ENCODE measurements around the gene PTPDC1.

PTPDC1 gene

DNA sequence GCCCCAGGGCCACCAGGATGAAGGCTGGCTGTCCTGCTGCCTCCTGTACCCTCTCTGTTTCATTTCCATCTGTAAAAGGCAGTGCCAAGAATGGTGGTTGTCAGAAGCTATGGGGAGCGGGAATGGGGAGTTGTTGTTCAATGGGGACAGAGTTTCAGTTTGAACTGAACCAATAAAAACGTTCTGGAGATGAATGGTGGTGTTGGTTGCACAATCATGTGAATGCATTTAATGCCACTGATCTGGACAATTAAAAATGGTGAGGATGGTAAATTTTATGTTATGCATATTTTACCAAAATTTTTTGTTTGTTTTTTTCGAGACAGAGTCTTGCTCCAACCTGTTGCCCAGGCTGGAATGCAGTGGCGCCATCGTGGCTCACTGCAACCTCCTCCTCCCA is 58.1 kb downstream of the PTPDC1 start:
- DNase-seq, result no peak

GRCh38 chr9:94144394-94144793 is 60.1 kb downstream of the PTPDC1 start:
- no peak for DNase-seq

DNA sequence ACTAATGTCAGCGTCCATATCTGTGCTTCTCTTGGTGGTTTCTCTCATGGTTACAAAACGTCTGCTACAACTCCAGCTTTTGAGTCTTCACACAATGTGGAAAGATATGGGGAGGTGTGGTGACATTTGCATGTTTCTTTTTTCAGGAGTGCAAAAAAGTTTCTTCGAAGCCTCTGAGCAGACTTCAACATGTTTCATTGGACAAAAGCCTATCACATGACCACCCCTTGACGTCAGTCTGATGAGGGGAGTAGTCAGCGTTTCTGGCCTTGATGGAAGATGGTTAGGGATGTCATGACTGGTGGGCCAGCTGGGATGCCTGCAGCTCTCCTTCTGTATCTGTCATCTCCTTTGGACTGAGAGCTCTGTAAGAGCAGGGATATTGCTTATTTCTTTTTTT is 61.4 kb downstream of the PTPDC1 start:
- DNase-seq, result no peak

DNA sequence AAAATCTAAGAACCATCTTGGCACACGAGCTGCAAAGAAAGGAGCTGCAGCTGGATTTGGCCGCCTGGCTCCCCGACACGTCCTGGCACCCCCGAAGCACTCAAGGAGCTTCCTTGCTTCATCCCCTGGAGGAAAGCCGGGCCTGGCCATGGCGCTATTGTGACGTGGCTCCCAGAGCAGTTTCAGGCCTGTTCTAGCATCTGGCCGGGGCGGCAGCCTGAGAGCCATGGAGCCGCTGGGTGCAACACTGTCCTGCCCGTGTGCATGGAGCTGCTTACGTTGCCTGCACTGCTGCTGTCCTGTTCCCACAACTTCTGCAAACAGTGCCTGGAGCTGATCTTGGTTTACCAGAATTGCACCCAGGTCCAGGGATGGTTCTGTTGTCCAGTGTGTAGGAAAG is 63.5 kb downstream of the PTPDC1 start:
- DNase-seq, result no peak

DNA sequence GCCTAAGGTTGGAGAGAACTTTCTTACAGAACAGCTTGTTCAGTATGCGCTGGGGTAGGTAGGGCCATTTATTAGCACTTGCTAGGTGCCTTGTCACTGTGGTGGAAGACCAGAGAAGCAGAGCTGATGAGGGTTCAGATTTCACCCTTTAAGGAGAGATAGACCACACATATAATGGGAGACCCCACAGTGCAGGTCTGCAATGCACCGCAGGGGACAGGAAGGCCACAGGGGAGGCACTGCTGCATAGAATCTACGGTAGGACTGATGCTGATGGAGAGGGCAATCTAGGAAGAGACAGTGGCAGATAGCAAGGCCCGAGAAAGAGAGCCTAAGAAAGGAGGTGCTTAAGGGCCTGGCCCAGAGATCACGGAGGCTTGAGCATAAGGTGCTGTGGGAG is 64.2 kb downstream of the PTPDC1 start:
- no peak for DNase-seq

- no peak for DNase-seq
Measured at GRCh38 chr9:94149696-94150095, 65.4 kb downstream of the PTPDC1 start.

DNA sequence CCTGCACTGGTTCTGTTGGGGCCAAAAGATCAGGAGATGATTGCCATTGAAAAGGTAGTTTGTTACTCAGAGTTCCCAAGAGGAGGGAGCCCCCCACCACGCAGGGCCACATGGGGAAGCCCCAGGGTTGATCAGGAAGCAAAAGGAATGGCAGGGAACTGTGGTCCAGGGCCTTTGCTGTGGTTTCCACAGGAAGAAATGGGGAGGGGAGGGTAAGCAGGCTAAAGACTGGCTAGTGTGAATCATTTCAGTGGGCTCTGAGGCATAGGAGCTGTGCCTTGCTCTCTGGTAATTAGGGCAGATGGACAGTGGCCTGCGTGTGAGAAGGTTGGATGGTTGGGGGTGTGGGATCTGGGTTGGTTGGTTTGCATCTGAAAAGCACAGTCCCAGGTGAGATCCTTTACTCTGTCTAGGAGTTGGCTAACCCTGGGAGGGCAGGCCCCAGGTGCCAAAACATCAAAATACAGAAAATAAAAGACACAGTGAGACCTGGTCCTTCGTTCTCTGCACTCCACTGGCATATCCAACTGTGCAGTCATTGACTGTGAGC is 66.1 kb downstream of the PTPDC1 start:
- no peak for DNase-seq

DNA sequence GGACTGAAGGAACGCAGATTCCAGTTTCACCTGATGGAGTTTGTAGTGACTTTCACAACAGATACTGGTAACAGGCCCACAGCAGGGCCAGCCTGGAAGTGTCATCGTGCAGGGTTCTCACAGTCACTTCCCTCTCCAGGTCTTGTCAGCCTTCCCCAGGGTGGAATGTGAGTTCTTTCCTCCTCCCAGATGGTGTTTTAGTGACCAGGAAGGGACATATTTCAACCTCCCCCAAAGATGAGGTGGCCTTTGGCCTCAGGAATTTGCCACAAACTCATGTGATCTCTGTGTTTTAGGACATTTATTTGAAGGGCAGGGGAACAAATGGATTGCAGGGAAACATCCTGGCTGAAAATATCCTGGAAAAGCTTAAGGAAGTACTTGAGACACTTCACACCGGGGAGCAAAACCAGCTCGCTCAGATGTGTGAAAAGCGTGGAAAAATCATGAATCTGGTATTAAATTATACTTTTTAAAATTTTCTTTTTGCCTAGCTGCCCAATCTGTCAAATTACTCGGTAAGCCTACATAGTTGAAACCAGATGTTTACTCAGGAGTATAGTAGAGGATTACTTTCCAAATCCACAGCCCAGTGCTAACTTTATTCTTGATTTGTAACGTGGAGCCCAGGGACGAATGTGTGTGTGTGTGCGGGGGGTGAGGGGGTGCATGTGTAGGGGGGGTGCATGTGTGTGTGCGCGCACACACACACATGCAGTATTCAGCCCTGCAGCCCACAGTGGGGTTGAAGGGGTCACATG is 66.8 kb downstream of the PTPDC1 start:
- no peak for DNase-seq

- no peak for DNase-seq
Measured at GRCh38 chr9:94153905-94154304, 69.6 kb downstream of the PTPDC1 start.

DNA sequence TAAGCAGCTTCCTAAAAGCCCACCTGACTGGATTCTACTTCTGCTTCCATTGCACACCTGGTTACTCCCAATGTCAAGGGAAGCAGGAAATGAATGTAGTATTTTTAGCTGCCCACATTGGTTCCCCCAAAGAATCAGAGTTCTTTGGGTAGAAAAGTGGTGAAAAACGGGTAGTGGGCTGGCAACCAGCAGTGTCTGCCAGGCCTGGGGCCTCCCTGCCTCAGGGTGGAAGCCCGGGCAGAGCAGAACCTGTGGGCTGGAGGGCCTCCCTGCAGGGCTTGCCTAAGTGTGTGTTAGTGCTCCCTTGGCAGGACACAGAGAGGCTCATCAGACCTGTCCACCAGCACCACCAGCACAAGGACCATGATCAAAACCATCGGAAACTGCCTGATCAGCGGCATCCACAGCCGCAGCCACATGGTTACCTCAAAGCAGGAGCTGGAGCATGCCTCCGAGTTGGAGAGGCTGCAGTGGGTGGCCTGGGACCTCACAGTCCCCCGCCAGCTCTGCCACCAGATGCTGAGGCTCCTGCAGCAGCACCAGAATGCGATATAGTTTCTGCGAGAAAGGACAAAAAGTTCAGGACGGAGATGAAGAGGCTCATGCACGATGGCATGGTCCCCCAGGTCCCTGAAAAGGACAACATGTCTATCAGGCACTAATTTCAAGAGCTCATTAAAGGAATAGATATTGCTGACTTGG is 72.2 kb downstream of the PTPDC1 start:
- no peak for DNase-seq

DNA sequence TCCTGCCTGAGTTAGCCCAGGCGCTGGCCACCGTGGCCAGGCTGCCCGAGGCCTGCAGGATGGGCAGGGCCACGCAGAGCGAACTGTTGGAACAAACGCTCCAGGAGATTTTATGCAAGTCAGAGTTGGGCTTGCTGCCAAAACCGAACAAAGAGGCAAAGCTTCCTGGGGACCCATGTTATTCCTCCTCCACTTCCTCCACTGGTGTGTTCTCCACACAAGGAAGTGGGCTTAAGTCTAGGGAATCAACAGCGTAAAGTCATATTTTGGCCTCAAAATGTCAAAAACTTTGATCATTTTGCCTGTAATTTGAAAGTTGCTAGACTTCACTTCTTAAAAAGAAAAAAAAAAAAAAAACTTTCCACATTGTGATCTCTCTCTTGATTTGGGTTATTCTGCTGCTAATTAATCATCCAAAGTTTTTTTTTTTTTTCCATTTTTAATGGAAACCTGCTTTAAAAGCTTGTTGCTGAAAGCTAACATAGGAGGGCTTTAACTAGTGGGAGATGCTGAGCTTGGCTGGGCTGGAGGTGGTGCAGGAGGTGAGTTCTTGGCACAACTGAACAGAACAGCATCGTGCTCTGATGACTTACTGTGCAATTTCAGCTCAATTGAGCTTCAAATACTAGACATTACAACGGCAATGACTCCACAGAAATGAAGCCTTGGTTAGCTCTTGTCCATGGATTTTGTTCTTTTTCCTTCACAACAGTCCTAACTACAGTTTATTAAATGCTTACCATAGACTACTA is 73.0 kb downstream of the PTPDC1 start:
- no peak for DNase-seq
